ENCODE results near the gene PCBP3.

- TF ChIP-seq SUZ12 (IDR thresholded peaks at IDR 0.05; ENCODE audit: extremely low read depth, insufficient read depth, insufficient read length) (no peak), ZNF274 (IDR thresholded peaks at IDR 0.05; ENCODE audit: low read depth, low read length) (no peak)
These were observed 181.7 kb downstream of the PCBP3 start for GRCh38 chr21:45825219-45825618.
